GM19463 (cell line): ENCODE measurements around the gene SLC40A1.

ENCODE experiments used
- ATAC-seq: cut with Tn5 transposase; IDR thresholded peaks from one replicate; pipeline ENCODE4 v1.9.1; 2021; ENCODE audit warnings: mild to moderate bottlenecking, moderate library complexity; ENCODE audit not compliant: unreplicated experiment

SLC40A1 gene

GRCh38 chr2:189517847-189518535 lies 62.6 kb downstream of the SLC40A1 start:
- ATAC-seq, result no peak

- ATAC-seq, result no peak
Observed at GRCh38 chr2:189516546-189516945, 64.0 kb downstream of the SLC40A1 start.

- ATAC-seq, result no peak
Observed at GRCh38 chr2:189515264-189515663, 65.3 kb downstream of the SLC40A1 start.

GRCh38 chr2:189514104-189514503 lies 66.5 kb downstream of the SLC40A1 start:
- no peak for ATAC-seq

- no peak for ATAC-seq
Observed at GRCh38 chr2:189512879-189513278, 67.7 kb downstream of the SLC40A1 start.

GRCh38 chr2:189511960-189512319 lies 68.6 kb downstream of the SLC40A1 start:
- no peak for ATAC-seq

GRCh38 chr2:189511210-189511959 lies 69.2 kb downstream of the SLC40A1 start:
- ATAC-seq, result no peak
